HG03045 (cell line): Measurements from ENCODE around the gene HUNK.

ENCODE experiments used
- ATAC-seq: cut with Tn5 transposase; IDR thresholded peaks from one replicate; pipeline ENCODE4 v1.9.1; 2021; ENCODE audit warnings: mild to moderate bottlenecking, moderate library complexity; ENCODE audit not compliant: unreplicated experiment

The HUNK gene

GRCh38 chr21:31917108-31917507 is 44.3 kb downstream of the HUNK start:
- no peak for ATAC-seq

- no peak for ATAC-seq
Observed at GRCh38 chr21:31918250-31918775, 45.5 kb downstream of the HUNK start.

GRCh38 chr21:31920275-31920674 is 47.5 kb downstream of the HUNK start:
- ATAC-seq: no peak

- no peak for ATAC-seq
Observed at GRCh38 chr21:31921079-31921478, 48.3 kb downstream of the HUNK start.

- ATAC-seq: no peak
Observed at GRCh38 chr21:31922881-31923280, 50.1 kb downstream of the HUNK start.

- no peak for ATAC-seq
Observed at GRCh38 chr21:31923756-31924155, 50.9 kb downstream of the HUNK start.

GRCh38 chr21:31924548-31924947 is 51.7 kb downstream of the HUNK start:
- ATAC-seq: no peak

- no peak for ATAC-seq
Observed at GRCh38 chr21:31926498-31926897, 53.7 kb downstream of the HUNK start.

GRCh38 chr21:31927689-31928353 is 55.0 kb downstream of the HUNK start:
- ATAC-seq: no peak

GRCh38 chr21:31928656-31929055 is 55.8 kb downstream of the HUNK start:
- no peak for ATAC-seq

GRCh38 chr21:31929548-31929947 is 56.7 kb downstream of the HUNK start:
- no peak for ATAC-seq

- no peak for ATAC-seq
Observed at GRCh38 chr21:31930001-31930400, 57.2 kb downstream of the HUNK start.

GRCh38 chr21:31931644-31932469 is 59.0 kb downstream of the HUNK start:
- no peak for ATAC-seq

- no peak for ATAC-seq
Observed at GRCh38 chr21:31932470-31932764, 59.6 kb downstream of the HUNK start.

GRCh38 chr21:31937303-31937702 is 64.5 kb downstream of the HUNK start:
- ATAC-seq: no peak

- ATAC-seq: no peak
Observed at GRCh38 chr21:31938330-31939301, 65.8 kb downstream of the HUNK start.

- ATAC-seq: no peak
Observed at GRCh38 chr21:31941694-31942093, 68.9 kb downstream of the HUNK start.

GRCh38 chr21:31943561-31943960 is 70.7 kb downstream of the HUNK start:
- ATAC-seq: no peak

- ATAC-seq: no peak
Observed at GRCh38 chr21:31945141-31945540, 72.3 kb downstream of the HUNK start.

- ATAC-seq: no peak
Observed at GRCh38 chr21:31945546-31945945, 72.7 kb downstream of the HUNK start.

- no peak for ATAC-seq
Observed at GRCh38 chr21:31946231-31946630, 73.4 kb downstream of the HUNK start.
